ENCODE measurements around the gene REEP3.

Gene REEP3

DNA sequence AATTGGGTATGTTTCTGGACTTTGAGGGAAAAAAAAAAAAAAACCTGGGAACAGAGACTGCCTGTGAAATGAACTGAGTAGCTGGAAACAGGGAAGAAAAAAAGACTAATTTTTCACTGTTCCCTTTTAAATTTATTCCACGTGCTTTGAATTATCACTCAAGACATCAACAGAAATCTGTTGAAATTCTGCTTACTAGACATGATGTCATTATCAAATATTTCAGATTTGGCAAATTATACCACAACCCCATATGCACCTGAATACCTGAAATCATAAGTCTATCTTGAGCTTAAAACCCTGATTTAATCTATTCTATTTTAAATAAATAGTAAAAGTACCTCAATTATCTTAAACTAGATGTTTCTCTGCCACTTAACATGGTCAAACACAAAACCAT, 5.0 kb upstream of the REEP3 start:
- DNase-seq, result no peak
- no peaks in the 10 kb centered on the region for H3K27me3 ChIP-seq
- H3K9me3 ChIP-seq, result no peaks in the 10 kb centered on the region; the same call in 1 of the 2 replicates
- no peaks in the 10 kb centered on the region for H3K36me3 ChIP-seq
- H3K4me3 ChIP-seq (ENCODE audit: low read depth, low read length), result no peak overlapping the region
- no peaks in the 10 kb centered on the region for H3K4me1 ChIP-seq
- TF ChIP-seq, protein P1, sequence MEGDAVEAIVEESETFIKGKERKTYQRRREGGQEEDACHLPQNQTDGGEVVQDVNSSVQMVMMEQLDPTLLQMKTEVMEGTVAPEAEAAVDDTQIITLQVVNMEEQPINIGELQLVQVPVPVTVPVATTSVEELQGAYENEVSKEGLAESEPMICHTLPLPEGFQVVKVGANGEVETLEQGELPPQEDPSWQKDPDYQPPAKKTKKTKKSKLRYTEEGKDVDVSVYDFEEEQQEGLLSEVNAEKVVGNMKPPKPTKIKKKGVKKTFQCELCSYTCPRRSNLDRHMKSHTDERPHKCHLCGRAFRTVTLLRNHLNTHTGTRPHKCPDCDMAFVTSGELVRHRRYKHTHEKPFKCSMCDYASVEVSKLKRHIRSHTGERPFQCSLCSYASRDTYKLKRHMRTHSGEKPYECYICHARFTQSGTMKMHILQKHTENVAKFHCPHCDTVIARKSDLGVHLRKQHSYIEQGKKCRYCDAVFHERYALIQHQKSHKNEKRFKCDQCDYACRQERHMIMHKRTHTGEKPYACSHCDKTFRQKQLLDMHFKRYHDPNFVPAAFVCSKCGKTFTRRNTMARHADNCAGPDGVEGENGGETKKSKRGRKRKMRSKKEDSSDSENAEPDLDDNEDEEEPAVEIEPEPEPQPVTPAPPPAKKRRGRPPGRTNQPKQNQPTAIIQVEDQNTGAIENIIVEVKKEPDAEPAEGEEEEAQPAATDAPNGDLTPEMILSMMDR (IDR thresholded peaks at IDR 0.05; ENCODE audit: low read depth, low read length), result no peak

GRCh38 chr10:63518690-63519288, 2.4 kb upstream of the REEP3 start:
- H3K27me3 ChIP-seq, result no peaks in the 10 kb centered on the region
- TF ChIP-seq, protein P1 (IDR thresholded peaks at IDR 0.05; ENCODE audit: low read depth, low read length), result no peak
- H3K9me3 ChIP-seq, result no peaks in the 10 kb centered on the region; the same call in 1 of the 2 replicates
- no peak overlapping the region for H3K4me3 ChIP-seq (ENCODE audit: low read depth, low read length)
- DNase-seq, result no peak
- H3K4me1 ChIP-seq, result no peaks in the 10 kb centered on the region
- H3K36me3 ChIP-seq, result no peaks in the 10 kb centered on the region

- Histone ChIP-seq H3K27me3 (no peaks in the 10 kb centered on the region), H3K4me3 (ENCODE audit: low read depth, low read length) (peak overlapping the region; percentile 91), H3K36me3 (no peaks in the 10 kb centered on the region), H3K9me3 (no peaks in the 10 kb centered on the region), H3K4me1 (no peaks in the 10 kb centered on the region)
- peak; percentile 67 for DNase-seq
- TF ChIP-seq, protein P1 (IDR thresholded peaks at IDR 0.05; ENCODE audit: low read depth, low read length), result no peak
Observed at GRCh38 chr10:63521416-63522276, 445 bp downstream of the REEP3 start.

- H3K4me1 ChIP-seq, result no peaks in the 10 kb centered on the region
- TF ChIP-seq, protein P1 (IDR thresholded peaks at IDR 0.05; ENCODE audit: low read depth, low read length), result no peak
- no peak for DNase-seq
- peak overlapping the region; percentile 91 for H3K4me3 ChIP-seq (ENCODE audit: low read depth, low read length)
- no peaks in the 10 kb centered on the region for H3K9me3 ChIP-seq
- H3K36me3 ChIP-seq, result no peaks in the 10 kb centered on the region
- no peaks in the 10 kb centered on the region for H3K27me3 ChIP-seq
Observed at GRCh38 chr10:63522277-63522687, 1.1 kb downstream of the REEP3 start.

GRCh38 chr10:63522995-63523394, 1.8 kb downstream of the REEP3 start:
- Histone ChIP-seq H3K4me1 (no peaks in the 10 kb centered on the region), H3K27me3 (no peaks in the 10 kb centered on the region), H3K4me3 (ENCODE audit: low read depth, low read length) (peak overlapping the region; percentile 91), H3K36me3 (no peaks in the 10 kb centered on the region), H3K9me3 (no peaks in the 10 kb centered on the region)
- no peak for DNase-seq
- TF ChIP-seq, protein P1 (IDR thresholded peaks at IDR 0.05; ENCODE audit: low read depth, low read length), result no peak

GRCh38 chr10:63525021-63525420, 3.8 kb downstream of the REEP3 start:
- Histone ChIP-seq H3K36me3 (peaks cover 8% of the 10 kb centered on the region; the same call in 1 of the 2 replicates), H3K9me3 (no peaks in the 10 kb centered on the region), H3K4me3 (ENCODE audit: low read depth, low read length) (no peak overlapping the region), H3K4me1 (no peaks in the 10 kb centered on the region), H3K27me3 (no peaks in the 10 kb centered on the region)
- no peak for DNase-seq
- TF ChIP-seq, protein P1 (IDR thresholded peaks at IDR 0.05; ENCODE audit: low read depth, low read length), result no peak

Data from BE2C (cell line).